Measurements from ENCODE around the gene DOCK1.

The DOCK1 gene

GRCh38 chr10:127331696-127332095, 426.5 kb downstream of the DOCK1 start:
- Histone ChIP-seq H3K9me3 (no peaks in the 10 kb centered on the region), H3K27me3 (ENCODE audit: low read depth) (no peaks in the 10 kb centered on the region), H3K4me1 (no peaks in the 10 kb centered on the region), H3K36me3 (replicated peaks) (no peaks in the 10 kb centered on the region), H3K4me3 (no peak overlapping the region)
- no peak for DNase-seq (ENCODE audit: low spot score in 2 of 2)
- in situ Hi-C loops (cut with MboI; ENCODE audit: low sequenced_read_pairs): no loop called here

- no peaks in the 10 kb centered on the region for H3K36me3 ChIP-seq (replicated peaks)
- no peak overlapping the region for H3K4me3 ChIP-seq
- no peaks in the 10 kb centered on the region for H3K4me1 ChIP-seq
- H3K9me3 ChIP-seq: no peaks in the 10 kb centered on the region
- in situ Hi-C loops (cut with MboI; ENCODE audit: low sequenced_read_pairs): no loop called here
- DNase-seq (ENCODE audit: low spot score in 2 of 2): no peak
- no peaks in the 10 kb centered on the region for H3K27me3 ChIP-seq (ENCODE audit: low read depth)
Measured at GRCh38 chr10:127332631-127333030, 427.4 kb downstream of the DOCK1 start.

- Histone ChIP-seq H3K9me3 (no peaks in the 10 kb centered on the region), H3K27me3 (ENCODE audit: low read depth) (no peaks in the 10 kb centered on the region), H3K4me3 (no peak overlapping the region), H3K4me1 (no peaks in the 10 kb centered on the region), H3K36me3 (replicated peaks) (no peaks in the 10 kb centered on the region)
- no peak for DNase-seq (ENCODE audit: low spot score in 2 of 2)
- in situ Hi-C loops (cut with MboI; ENCODE audit: low sequenced_read_pairs): no loop called here
Measured at GRCh38 chr10:127337801-127338200, 432.6 kb downstream of the DOCK1 start.

- in situ Hi-C loops (cut with MboI; ENCODE audit: low sequenced_read_pairs): no loop called here
- Histone ChIP-seq H3K36me3 (replicated peaks) (no peaks in the 10 kb centered on the region), H3K27me3 (ENCODE audit: low read depth) (no peaks in the 10 kb centered on the region), H3K9me3 (no peaks in the 10 kb centered on the region), H3K4me1 (no peaks in the 10 kb centered on the region), H3K4me3 (no peak overlapping the region)
- DNase-seq (ENCODE audit: low spot score in 2 of 2): no peak
Measured at GRCh38 chr10:127338399-127339110, 433.3 kb downstream of the DOCK1 start.

GRCh38 chr10:127343821-127344220, 438.6 kb downstream of the DOCK1 start:
- Histone ChIP-seq H3K9me3 (no peaks in the 10 kb centered on the region), H3K4me3 (no peak overlapping the region), H3K27me3 (ENCODE audit: low read depth) (no peaks in the 10 kb centered on the region), H3K4me1 (no peaks in the 10 kb centered on the region), H3K36me3 (replicated peaks) (no peaks in the 10 kb centered on the region)
- in situ Hi-C loops (cut with MboI; ENCODE audit: low sequenced_read_pairs): no loop called here
- no peak for DNase-seq (ENCODE audit: low spot score in 2 of 2)

- no peaks in the 10 kb centered on the region for H3K9me3 ChIP-seq
- in situ Hi-C loops (cut with MboI; ENCODE audit: low sequenced_read_pairs): no loop called here
- H3K27me3 ChIP-seq (ENCODE audit: low read depth): no peaks in the 10 kb centered on the region
- no peak for DNase-seq (ENCODE audit: low spot score in 2 of 2)
- H3K4me3 ChIP-seq: no peak overlapping the region
- no peaks in the 10 kb centered on the region for H3K36me3 ChIP-seq (replicated peaks)
- H3K4me1 ChIP-seq: no peaks in the 10 kb centered on the region
Measured at GRCh38 chr10:127344346-127344745, 439.1 kb downstream of the DOCK1 start.

- in situ Hi-C loops (cut with MboI; ENCODE audit: low sequenced_read_pairs): no loop called here
- Histone ChIP-seq H3K36me3 (replicated peaks) (no peaks in the 10 kb centered on the region), H3K4me3 (no peak overlapping the region), H3K27me3 (ENCODE audit: low read depth) (no peaks in the 10 kb centered on the region), H3K4me1 (no peaks in the 10 kb centered on the region), H3K9me3 (no peaks in the 10 kb centered on the region)
- DNase-seq (ENCODE audit: low spot score in 2 of 2): no peak
Measured at GRCh38 chr10:127345231-127345965, 440.2 kb downstream of the DOCK1 start.

GRCh38 chr10:127346604-127347003, 441.4 kb downstream of the DOCK1 start:
- H3K4me3 ChIP-seq: no peak overlapping the region
- no peaks in the 10 kb centered on the region for H3K4me1 ChIP-seq
- no peaks in the 10 kb centered on the region for H3K9me3 ChIP-seq
- in situ Hi-C loops (cut with MboI; ENCODE audit: low sequenced_read_pairs): no loop called here
- no peaks in the 10 kb centered on the region for H3K27me3 ChIP-seq (ENCODE audit: low read depth)
- no peaks in the 10 kb centered on the region for H3K36me3 ChIP-seq (replicated peaks)
- DNase-seq (ENCODE audit: low spot score in 2 of 2): no peak

GRCh38 chr10:127347202-127347959, 442.2 kb downstream of the DOCK1 start:
- in situ Hi-C loops (cut with MboI; ENCODE audit: low sequenced_read_pairs): no loop called here
- DNase-seq (ENCODE audit: low spot score in 2 of 2): no peak
- Histone ChIP-seq H3K4me3 (no peak overlapping the region), H3K27me3 (ENCODE audit: low read depth) (no peaks in the 10 kb centered on the region), H3K9me3 (no peaks in the 10 kb centered on the region), H3K36me3 (replicated peaks) (no peaks in the 10 kb centered on the region), H3K4me1 (no peaks in the 10 kb centered on the region)

- Histone ChIP-seq H3K4me3 (no peak overlapping the region), H3K36me3 (replicated peaks) (no peaks in the 10 kb centered on the region), H3K4me1 (no peaks in the 10 kb centered on the region), H3K9me3 (no peaks in the 10 kb centered on the region), H3K27me3 (ENCODE audit: low read depth) (no peaks in the 10 kb centered on the region)
- no peak for DNase-seq (ENCODE audit: low spot score in 2 of 2)
- in situ Hi-C loops (cut with MboI; ENCODE audit: low sequenced_read_pairs): no loop called here
Measured at GRCh38 chr10:127349737-127350136, 444.5 kb downstream of the DOCK1 start.

- in situ Hi-C loops (cut with MboI; ENCODE audit: low sequenced_read_pairs): no loop called here
- no peak for DNase-seq (ENCODE audit: low spot score in 2 of 2)
- Histone ChIP-seq H3K4me3 (no peak overlapping the region), H3K9me3 (no peaks in the 10 kb centered on the region), H3K27me3 (ENCODE audit: low read depth) (no peaks in the 10 kb centered on the region), H3K4me1 (no peaks in the 10 kb centered on the region), H3K36me3 (replicated peaks) (no peaks in the 10 kb centered on the region)
Measured at GRCh38 chr10:127351542-127351941, 446.3 kb downstream of the DOCK1 start.

- H3K27me3 ChIP-seq (ENCODE audit: low read depth): no peaks in the 10 kb centered on the region
- no peaks in the 10 kb centered on the region for H3K9me3 ChIP-seq
- H3K36me3 ChIP-seq (replicated peaks): no peaks in the 10 kb centered on the region
- in situ Hi-C loops (cut with MboI; ENCODE audit: low sequenced_read_pairs): no loop called here
- no peaks in the 10 kb centered on the region for H3K4me1 ChIP-seq
- no peak for DNase-seq (ENCODE audit: low spot score in 2 of 2)
- H3K4me3 ChIP-seq: no peak overlapping the region
Measured at GRCh38 chr10:127353544-127353943, 448.3 kb downstream of the DOCK1 start.

GRCh38 chr10:127354255-127354654, 449.0 kb downstream of the DOCK1 start:
- in situ Hi-C loops (cut with MboI; ENCODE audit: low sequenced_read_pairs): no loop called here
- DNase-seq (ENCODE audit: low spot score in 2 of 2): no peak
- no peaks in the 10 kb centered on the region for H3K36me3 ChIP-seq (replicated peaks)
- H3K27me3 ChIP-seq (ENCODE audit: low read depth): no peaks in the 10 kb centered on the region
- no peak overlapping the region for H3K4me3 ChIP-seq
- no peaks in the 10 kb centered on the region for H3K4me1 ChIP-seq
- H3K9me3 ChIP-seq: no peaks in the 10 kb centered on the region

- H3K4me3 ChIP-seq: no peak overlapping the region
- H3K27me3 ChIP-seq (ENCODE audit: low read depth): no peaks in the 10 kb centered on the region
- H3K36me3 ChIP-seq (replicated peaks): no peaks in the 10 kb centered on the region
- in situ Hi-C loops (cut with MboI; ENCODE audit: low sequenced_read_pairs): no loop called here
- DNase-seq (ENCODE audit: low spot score in 2 of 2): no peak
- no peaks in the 10 kb centered on the region for H3K4me1 ChIP-seq
- H3K9me3 ChIP-seq: no peaks in the 10 kb centered on the region
Measured at GRCh38 chr10:127354992-127355391, 449.8 kb downstream of the DOCK1 start.

Measured in HAP-1 (cell line).